ENCODE measurements around the gene SUFU.
A peak's percentile ranks its signal among the peaks of the same experiment; 100 is the strongest.

The SUFU gene

DNA sequence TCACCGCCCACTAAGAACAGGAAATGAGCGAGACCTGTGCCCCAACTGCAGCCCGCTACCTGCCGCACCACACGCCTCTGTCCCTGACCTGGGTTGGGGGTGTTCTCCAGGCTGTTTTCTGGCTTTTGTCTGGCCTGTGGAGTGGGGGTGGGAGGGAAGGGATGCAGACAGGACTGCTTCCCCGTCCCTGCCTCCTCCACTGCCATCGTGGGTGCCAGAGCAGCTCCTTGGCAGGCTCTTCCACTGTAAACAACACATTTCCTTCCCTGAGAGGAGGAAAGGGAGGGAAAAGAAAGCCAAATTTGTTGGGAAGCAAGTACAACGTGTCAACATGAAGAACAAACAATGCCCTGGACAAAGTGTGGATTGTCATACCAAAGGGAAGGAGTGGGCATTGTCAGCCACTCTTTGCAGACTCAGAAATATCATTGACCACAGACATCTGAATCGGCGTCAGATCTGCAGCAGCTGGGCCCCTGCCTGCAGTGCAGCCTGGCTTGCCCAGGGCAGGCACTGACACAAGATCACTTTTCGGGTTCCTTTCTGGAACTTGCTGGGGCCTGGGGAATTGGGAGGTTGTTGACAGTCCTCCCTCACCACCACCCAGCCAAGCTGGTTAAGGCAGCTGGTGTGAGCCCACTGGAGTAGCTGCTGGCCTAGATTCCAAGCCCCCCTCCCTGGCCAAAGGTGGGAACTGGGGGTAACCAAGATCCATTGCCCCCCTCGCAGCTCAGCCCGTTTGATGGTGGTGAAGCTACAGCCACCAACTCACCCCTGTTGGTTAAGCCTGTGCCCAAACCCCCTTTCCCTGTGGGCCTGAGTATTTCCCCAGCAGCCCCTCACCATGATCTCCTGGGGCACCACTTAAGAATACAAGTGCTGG, 117.9 kb downstream of the SUFU start:
- DNase-seq: no peak

GRCh38 chr10:102624094-102624493, 120.3 kb downstream of the SUFU start:
- DNase-seq: no peak

DNA sequence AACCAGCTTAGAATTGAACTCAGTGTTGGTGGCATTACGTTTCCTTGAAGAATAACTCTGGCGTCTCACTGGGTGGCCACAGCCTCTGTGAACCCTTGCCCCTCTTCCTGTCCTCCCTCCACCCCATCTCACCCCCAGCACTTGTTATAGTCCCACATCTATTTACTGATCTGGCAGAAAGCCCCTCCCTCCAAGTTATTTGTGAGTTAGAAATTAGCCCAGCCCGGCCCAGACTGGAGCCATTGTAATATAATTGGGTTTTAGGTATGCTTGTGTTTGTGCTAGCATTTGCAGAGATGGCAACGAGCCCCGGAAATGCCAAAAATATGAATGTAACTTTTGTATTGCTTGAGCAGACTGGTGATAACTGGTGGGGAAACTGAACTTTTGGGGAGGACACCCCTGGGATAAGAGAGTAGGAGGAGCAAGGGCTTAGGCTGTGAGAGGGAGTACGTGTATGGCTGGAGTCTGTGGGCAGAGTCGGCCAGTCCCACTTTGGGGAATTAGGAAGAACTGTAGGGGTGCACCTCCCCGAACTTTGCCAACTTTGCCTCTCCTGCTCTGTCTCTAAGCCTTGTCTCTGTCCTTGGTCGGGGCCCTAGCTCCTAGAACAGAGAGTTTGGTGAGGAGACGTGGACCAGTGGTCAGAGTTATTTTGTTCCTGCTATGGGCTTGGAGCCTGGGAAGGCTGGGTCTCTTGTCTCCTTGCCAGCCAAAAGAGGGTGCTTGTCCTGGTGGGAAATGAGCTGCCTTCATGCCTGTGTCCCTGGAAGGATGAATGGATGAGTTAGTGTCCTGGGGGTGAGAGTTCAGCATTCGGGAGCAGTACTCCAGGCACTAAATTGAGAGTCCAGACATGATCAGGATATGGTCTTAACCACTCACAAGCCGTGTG, 121.2 kb downstream of the SUFU start:
- DNase-seq: no peak

GRCh38 chr10:102626026-102626685, 122.4 kb downstream of the SUFU start:
- DNase-seq: no peak

GRCh38 chr10:102627291-102627735, 123.5 kb downstream of the SUFU start:
- no peak for DNase-seq

- DNase-seq: no peak
These were observed 124.0 kb downstream of the SUFU start for GRCh38 chr10:102627736-102628293.

DNA sequence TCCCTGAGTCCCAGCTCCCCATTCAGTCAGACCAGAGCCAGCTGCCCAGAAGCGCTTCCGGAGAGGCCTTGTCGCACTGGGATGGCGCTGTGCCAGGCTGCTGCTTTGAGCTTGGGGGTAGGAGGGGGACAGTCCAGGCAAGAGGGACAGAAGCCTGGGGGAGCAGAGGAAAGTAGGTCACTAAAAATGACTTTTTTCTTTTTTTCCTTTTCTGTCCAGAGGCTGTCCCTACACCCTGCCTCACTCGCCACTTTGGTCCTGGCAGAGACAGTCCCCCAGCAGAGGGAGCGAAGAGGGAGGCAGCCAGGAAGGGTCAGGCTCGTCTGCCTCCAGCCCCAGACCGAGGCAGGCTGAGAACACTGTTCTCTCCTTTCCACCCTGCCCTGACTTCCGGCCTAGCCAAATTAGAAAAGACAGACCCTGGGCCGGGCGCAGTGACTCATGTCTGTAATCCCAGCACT, 124.7 kb downstream of the SUFU start:
- no peak for DNase-seq

- no peak for DNase-seq
These were observed 126.2 kb downstream of the SUFU start for GRCh38 chr10:102629661-102630614.

DNA sequence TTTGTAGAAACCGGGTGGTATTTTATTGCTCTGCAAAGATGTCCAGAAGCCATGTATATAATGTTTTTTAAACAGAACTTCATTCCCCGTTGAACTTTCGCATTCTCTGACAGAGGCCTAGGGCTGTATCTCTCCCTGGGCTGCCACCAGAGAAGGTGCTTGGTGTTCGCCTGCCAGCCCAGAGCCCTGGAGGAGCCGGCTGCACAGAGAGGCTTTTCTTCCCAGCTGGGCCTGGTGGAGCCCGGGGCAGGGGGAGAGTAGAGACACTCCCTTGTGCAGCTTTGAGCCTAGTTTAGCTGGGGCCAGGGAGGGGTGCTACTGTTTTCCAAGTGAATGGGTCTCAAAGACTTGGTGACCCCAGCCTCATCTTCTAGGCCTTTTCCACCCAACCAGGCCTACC, 126.9 kb downstream of the SUFU start:
- no peak for DNase-seq

- no peak for DNase-seq
These were observed 128.0 kb downstream of the SUFU start for GRCh38 chr10:102631525-102632393.

DNA sequence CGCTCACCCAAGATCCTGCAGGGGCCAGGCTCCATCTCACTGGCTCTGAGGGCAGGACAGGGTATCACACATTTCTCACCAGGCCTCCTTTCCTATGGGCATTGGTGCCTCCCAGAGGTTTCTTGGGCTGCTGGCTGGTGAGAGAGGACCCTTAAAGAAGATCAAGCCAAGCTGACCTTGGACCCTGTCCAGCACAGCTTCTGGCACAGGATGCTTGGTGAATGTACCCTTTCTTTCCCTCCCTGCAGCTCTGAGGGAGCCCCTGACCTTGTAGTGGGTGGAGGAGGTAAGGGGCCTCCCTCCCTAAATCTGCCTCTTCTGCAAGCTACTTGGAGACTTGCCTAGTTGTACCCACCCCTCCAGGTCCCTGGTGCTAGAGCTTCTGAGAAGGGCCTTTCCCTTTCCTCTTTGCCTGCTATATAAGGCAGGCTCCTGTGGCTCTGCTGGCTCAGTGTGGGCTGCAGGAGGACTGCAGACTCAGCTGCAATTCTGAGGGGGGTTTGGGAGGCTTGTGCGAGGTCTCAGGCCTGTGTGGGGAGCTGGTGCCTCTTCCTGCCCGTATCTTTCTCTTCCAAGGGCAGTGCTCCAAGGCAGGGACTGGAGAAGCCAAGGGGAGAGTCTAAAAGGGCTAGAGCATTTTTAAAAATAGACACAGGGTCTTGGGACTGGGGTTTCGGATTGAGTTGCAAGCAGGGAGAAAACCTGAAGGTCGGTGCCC, 128.8 kb downstream of the SUFU start:
- DNase-seq: no peak

DNA sequence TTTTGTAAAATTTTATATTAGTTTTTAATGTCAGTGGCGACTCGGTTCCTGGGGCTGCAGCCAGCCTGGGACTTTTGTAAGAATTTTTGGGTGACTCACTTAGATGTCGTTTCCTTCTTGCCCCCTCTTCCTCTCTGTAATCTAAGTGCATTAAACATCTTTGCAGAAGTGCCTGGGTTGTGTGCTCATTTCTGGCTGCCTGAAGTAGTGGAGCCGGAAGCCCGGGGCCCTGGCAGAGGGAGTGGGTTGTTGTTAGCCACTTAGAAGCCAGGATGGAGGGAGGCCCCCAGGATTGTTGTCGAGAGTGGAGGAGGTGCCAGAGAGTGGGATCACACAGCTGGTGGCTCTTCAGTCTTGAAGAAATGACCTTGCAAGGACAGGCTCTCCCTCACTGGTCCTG, 129.5 kb downstream of the SUFU start:
- no peak for DNase-seq

DNA sequence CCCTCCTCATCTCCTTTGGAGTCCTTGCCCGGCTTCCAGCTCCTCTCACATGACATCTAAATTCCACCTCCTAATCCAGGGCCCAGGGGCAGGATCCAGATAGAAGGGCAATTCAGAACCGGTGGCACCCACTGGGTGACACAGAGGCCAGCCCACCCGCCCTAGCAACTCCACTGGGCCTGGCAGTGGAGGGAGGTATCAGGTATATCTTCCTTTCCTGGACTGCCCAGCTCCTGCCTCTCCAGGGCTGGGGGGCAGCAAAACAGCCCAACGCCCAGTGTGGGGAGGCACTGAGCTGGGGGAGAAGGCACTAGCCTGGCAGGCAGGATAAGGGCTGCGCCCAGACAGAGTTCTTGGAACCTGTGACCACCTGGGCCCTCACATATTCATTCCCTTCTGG, 130.1 kb downstream of the SUFU start:
- no peak for DNase-seq

- no peak for DNase-seq
These were observed 130.9 kb downstream of the SUFU start for GRCh38 chr10:102634686-102635085.

DNA sequence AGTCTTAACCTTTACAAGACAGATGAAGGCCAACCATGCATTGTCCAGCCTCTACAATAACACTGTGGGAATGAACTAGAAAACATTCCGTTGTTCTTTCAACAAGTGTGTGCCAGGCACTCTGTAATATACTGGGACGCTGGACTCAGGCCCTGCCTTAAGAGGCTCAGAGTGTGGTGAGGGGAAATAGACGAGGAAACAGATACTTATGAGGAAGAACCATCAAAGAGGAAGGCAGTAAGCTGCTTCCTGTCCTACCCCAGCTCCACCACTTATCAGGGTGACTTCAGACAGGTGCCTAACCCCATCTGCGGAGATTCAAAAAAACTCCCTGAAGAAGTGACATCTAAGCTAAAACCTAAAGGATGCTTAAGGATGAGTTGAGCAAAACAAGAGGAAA, 131.6 kb downstream of the SUFU start:
- DNase-seq: no peak

GRCh38 chr10:102639537-102639936, 135.8 kb downstream of the SUFU start:
- DNase-seq: no peak

- no peak for DNase-seq
These were observed 137.6 kb downstream of the SUFU start for GRCh38 chr10:102641402-102641801.

GRCh38 chr10:102641880-102642735, 138.3 kb downstream of the SUFU start:
- DNase-seq: peak; percentile 97
